Measurements from ENCODE around the gene KLHL21.
A peak's percentile ranks its signal among the peaks of the same experiment; 100 is the strongest.

Gene KLHL21

DNA sequence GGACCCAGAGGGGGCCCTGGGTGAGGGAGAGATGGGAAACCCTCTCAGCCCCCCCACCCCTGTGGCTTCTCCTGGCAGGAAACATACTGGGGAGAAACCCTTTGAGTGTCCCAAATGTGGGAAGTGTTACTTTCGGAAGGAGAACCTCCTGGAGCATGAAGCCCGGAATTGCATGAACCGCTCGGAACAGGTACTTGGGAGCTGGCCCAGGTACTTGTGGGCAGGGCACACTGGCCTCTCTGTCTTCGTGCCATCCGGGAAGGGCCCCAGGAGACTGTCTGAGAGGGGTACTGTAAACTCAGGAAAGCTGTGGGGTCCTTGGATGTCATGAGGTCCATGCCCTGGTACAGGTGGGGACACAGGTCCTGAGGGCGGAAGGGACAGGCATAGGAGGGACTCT is 16.8 kb downstream of the KLHL21 start:
- TF ChIP-seq Cebpa-rat (IDR thresholded peaks at IDR 0.05): no peak
- no peak overlapping the region for H3K4me3 ChIP-seq
- peak overlapping the region; percentile 70; the same call in 1 of the 2 replicates for H3K27ac ChIP-seq
- H3K27me3 ChIP-seq: no peaks in the 10 kb centered on the region
- H4K20me1 ChIP-seq: peaks cover 89% of the 10 kb centered on the region
- H3K4me2 ChIP-seq: peak overlapping the region; percentile 73; the same call in 1 of the 2 replicates
- H3K9me3 ChIP-seq: no peaks in the 10 kb centered on the region
- H3K36me3 ChIP-seq: peaks cover 49% of the 10 kb centered on the region
- H3K9ac ChIP-seq: no peak overlapping the region
- peaks cover 88% of the 10 kb centered on the region for H3K4me1 ChIP-seq

DNA sequence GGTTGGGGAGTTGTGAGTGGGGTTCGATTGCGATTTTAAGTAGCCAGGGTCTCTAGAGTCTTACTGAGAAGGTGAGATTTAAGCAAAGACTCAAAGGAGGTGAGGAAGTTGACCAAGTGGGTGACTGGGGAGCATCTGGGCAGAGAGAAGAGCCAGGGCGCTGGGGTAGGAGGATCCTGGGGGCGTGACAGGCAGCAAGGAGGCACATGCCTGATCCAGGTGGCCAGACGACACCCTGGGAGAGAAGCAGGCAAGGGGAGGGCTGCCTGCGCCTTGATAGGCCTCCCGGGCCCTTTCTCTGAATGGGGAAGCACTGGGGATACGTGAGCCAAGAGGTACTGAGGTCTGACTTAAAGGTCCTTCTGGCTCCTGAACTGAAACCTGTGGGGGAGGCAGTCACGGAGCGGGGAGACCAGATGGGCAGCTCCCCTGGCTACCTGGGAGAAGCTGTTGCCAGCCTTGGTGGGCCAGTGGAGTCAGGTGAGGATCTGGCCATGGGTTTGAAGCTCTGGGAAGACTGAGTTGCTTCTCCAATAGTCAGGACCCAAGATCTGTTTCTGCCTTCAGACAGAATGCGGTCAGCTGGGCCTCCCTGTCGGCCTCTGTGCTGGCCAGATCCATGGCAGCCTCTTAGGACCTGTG is 17.5 kb downstream of the KLHL21 start:
- Histone ChIP-seq H3K9me3 (no peaks in the 10 kb centered on the region), H3K27ac (0 out of 2 replicates have a peak overlapping the region, but pooled peaks have one; percentile 70), H3K36me3 (peaks cover 44% of the 10 kb centered on the region), H4K20me1 (peaks cover 89% of the 10 kb centered on the region), H3K27me3 (no peaks in the 10 kb centered on the region), H3K4me3 (no peak overlapping the region), H3K4me2 (no peak overlapping the region), H3K9ac (no peak overlapping the region), H3K4me1 (peaks cover 86% of the 10 kb centered on the region)
- no peak for TF ChIP-seq Cebpa-rat (IDR thresholded peaks at IDR 0.05)

DNA sequence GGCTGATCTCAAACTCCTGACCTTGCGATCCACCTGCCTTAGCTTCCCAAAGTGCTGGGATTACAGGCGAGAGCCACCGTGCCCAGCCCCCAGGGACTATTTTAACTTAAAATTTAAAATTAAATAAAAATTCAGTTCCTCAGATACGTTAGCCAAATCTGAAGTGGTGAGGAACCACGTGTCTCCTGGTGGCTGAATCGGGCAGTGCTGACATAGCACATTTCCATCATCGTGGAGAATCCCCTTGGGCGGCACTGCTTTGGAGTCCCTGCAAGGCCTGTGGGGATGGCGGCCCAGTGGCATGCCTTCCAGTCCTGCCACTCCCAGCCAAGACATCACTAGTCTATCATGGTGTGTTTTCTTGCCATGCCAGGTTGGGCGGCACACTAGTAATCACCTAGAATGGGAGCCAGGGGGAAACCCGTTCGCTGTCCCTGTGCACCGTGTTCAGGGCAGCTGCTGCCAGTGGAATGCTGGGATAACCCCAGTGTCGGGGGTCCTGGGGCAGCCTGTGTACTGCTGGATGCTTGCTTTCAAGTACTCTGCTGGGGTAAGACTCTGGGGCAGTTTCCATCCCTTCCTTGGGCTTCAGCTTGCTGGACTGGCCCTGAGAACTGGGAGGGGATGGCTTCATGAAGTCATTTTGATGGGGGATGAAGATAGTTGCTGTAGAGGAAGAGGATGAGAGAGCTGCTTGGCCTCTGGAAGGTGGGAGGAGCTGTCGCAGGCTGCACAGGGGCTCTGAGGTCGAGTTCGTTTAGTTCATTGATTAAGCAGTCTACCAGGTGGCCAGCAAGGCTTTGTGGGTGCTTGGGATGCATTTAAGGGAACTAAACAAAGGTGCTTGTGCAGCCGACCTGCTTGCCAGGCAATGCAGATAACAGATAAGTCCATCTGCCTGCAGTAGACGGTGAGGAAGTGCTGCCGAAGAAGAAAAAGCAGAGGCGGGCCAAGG is 18.3 kb downstream of the KLHL21 start:
- Histone ChIP-seq H4K20me1 (peaks cover 81% of the 10 kb centered on the region), H3K27ac (0 out of 2 replicates have a peak overlapping the region, but pooled peaks have one; percentile 12), H3K4me1 (peaks cover 81% of the 10 kb centered on the region), H3K36me3 (peaks cover 36% of the 10 kb centered on the region), H3K27me3 (no peaks in the 10 kb centered on the region), H3K9me3 (no peaks in the 10 kb centered on the region), H3K4me3 (no peak overlapping the region), H3K9ac (no peak overlapping the region), H3K4me2 (no peak overlapping the region)
- TF ChIP-seq Cebpa-rat (IDR thresholded peaks at IDR 0.05): no peak

DNA sequence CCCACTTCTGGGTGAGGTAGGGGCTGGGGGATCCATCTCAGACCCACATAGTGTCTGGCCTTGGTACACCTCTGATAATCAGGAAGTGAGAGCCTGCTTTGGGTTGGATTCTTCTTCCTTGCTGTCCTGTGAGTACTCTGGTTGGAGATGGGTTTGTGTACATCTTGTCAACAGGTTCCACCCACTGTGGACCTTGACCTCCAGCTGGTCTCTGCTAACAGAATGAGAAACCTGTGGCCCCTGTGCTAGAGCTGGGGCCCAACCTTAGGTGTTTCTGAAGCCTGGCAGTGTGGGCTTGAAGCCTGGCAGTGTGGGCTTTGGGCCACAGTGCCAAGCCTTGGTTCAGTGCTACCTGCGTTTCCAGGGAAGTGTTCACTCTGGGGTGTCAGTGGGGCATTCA is 20.3 kb downstream of the KLHL21 start:
- Histone ChIP-seq H3K9ac (peak overlapping the region; percentile 89; the same call in 1 of the 2 replicates), H3K4me2 (peak overlapping the region; percentile 97), H3K27ac (peak overlapping the region; percentile 89), H3K27me3 (no peaks in the 10 kb centered on the region), H3K4me3 (peak overlapping the region; percentile 92), H3K4me1 (peaks cover 77% of the 10 kb centered on the region), H3K36me3 (peaks cover 19% of the 10 kb centered on the region; the same call in 1 of the 2 replicates), H4K20me1 (peaks cover 60% of the 10 kb centered on the region), H3K9me3 (no peaks in the 10 kb centered on the region)
- no peak for TF ChIP-seq Cebpa-rat (IDR thresholded peaks at IDR 0.05)

DNA sequence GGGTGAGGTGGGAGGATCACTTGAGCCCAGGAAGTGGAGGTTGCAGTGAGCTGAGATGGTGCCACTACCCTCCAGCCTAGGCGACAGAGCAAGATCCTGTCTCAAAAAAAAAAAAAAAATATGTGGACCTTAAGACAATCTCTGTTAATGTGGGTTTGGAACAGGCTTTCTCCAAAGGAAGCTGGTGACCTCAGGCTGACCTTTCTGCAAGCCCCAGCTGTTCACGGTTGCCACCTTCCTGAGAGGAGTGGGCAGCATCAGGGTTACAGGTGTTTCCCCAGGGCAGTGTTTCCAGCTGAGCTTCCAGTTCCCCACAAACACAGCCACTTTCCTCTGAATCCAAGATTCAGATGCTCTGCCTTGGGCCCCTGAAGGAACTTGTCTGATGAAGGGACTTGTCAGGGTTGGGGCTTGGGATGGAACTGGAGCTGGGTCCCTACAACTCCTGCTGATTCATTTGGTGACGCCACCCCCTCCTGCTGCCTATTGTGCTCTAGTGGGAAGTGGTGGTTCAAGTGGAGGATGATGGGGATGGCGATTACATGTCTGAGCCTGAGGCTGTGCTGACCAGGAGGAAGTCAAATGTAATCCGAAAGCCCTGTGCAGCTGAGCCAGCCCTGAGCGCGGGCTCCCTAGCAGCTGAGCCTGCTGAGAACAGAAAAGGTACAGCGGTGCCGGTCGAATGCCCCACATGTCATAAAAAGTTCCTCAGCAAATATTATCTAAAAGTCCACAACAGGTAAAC is 20.9 kb downstream of the KLHL21 start:
- Histone ChIP-seq H3K4me1 (peaks cover 71% of the 10 kb centered on the region), H3K27ac (peak overlapping the region; percentile 89), H3K4me2 (peak overlapping the region; percentile 97), H3K27me3 (no peaks in the 10 kb centered on the region), H3K9ac (peak overlapping the region; percentile 89), H3K9me3 (no peaks in the 10 kb centered on the region), H4K20me1 (peaks cover 54% of the 10 kb centered on the region), H3K4me3 (peak overlapping the region; percentile 92), H3K36me3 (peaks cover 12% of the 10 kb centered on the region; the same call in 1 of the 2 replicates)
- TF ChIP-seq Cebpa-rat (IDR thresholded peaks at IDR 0.05): no peak

DNA sequence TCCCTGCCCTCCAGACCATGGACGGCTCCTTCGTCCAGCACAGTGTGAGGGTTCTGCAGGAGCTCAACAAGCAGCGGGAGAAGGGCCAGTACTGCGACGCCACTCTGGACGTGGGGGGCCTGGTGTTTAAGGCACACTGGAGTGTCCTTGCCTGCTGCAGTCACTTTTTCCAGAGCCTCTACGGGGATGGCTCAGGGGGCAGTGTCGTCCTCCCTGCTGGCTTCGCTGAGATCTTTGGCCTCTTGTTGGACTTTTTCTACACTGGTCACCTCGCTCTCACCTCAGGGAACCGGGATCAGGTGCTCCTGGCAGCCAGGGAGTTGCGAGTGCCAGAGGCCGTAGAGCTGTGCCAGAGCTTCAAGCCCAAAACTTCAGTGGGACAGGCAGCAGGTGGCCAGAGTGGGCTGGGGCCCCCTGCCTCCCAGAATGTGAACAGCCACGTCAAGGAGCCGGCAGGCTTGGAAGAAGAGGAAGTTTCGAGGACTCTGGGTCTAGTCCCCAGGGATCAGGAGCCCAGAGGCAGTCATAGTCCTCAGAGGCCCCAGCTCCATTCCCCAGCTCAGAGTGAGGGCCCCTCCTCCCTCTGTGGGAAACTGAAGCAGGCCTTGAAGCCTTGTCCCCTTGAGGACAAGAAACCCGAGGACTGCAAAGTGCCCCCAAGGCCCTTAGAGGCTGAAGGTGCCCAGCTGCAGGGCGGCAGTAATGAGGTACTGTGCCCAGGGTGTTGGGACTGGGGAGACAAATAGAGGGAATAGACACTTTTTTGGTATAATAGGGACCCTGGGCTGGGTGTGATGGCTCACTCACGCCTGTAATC is 21.9 kb downstream of the KLHL21 start:
- no peaks in the 10 kb centered on the region for H3K27me3 ChIP-seq
- peaks cover 62% of the 10 kb centered on the region for H3K4me1 ChIP-seq
- peak overlapping the region; percentile 97 for H3K4me2 ChIP-seq
- H3K36me3 ChIP-seq: peaks cover 5% of the 10 kb centered on the region; the same call in 1 of the 2 replicates
- no peaks in the 10 kb centered on the region for H3K9me3 ChIP-seq
- peak overlapping the region; percentile 92 for H3K4me3 ChIP-seq
- H4K20me1 ChIP-seq: peaks cover 45% of the 10 kb centered on the region
- peak overlapping the region; percentile 89 for H3K9ac ChIP-seq
- no peak for TF ChIP-seq Cebpa-rat (IDR thresholded peaks at IDR 0.05)
- peak overlapping the region; percentile 89 for H3K27ac ChIP-seq

DNA sequence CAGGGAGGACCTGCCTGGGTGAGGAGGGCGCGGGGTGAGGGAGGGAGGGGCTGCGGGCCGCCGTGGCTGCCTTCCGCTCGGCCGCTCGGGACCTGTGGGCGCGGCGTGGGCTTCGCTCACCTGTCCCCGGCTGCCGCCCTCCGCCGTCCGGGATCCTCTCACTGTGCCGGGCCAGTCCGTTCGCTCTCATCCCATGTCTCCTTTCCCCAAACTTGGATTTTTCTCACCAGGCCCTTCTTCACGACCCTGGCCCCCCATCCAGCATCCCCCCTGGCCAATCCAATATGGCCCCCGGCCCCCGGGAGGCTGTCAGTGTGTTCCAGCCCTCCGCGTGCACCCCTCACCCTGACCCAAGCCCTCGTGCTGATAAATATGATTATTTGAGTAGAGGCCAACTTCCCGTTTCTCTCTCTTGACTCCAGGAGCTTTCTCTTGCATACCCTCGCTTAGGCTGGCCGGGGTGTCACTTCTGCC is 22.5 kb downstream of the KLHL21 start:
- Histone ChIP-seq H3K36me3 (peaks cover 5% of the 10 kb centered on the region; the same call in 1 of the 2 replicates), H3K4me1 (peaks cover 55% of the 10 kb centered on the region)
- TF ChIP-seq Cebpa-rat (IDR thresholded peaks at IDR 0.05): no peak

DNA sequence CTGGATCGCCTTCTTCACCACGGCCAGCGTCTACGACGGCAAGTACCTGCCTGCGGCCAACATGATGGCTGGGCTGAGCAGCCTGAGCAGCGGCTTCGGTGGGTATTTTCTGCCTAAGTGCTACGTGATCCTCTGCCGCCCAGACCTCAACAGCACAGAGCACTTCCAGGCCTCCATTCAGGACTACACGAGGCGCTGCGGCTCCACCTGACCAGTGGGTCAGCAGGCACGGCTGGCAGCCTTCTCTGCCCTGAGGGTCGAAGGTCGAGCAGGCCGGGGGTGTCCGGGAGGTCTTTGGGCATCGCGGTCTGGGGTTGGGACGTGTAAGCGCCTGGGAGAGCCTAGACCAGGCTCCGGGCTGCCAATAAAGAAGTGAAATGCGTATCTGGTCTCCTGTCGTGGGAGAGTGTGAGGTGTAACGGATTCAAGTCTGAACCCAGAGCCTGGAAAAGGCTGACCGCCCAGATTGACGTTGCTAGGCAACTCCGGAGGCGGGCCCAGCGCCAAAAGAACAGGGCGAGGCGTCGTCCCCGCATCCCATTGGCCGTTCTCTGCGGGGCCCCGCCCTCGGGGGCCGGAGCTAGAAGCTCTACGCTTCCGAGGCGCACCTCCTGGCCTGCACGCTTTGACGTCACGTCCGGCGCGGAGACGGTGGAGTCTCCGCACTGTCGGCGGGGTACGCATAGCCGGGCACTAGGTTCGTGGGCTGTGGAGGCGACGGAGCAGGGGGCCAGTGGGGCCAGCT is 23.1 kb downstream of the KLHL21 start, which contains the start of gene ZBTB48:
ZBTB48 (plus strand) TSS at position 621 of the 745 bp plus-strand sequence. CDS start 616 bp downstream, outside the sequence.
- Histone ChIP-seq H3K27me3 (no peaks in the 10 kb centered on the region), H3K4me1 (peaks cover 49% of the 10 kb centered on the region), H3K4me3 (peak within 1 kb of the TSS; percentile 92), H3K36me3 (peaks cover 4% of the 10 kb centered on the region; the same call in 1 of the 2 replicates), H3K27ac (peak within 1 kb of the TSS; percentile 89), H3K9ac (peak within 1 kb of the TSS; percentile 89), H3K4me2 (peak within 1 kb of the TSS; percentile 97), H3K9me3 (no peaks in the 10 kb centered on the region), H4K20me1 (peaks cover 32% of the 10 kb centered on the region)
- TF ChIP-seq Cebpa-rat (IDR thresholded peaks at IDR 0.05): no peak

More for the DNA sequence above, 22.5 kb downstream of the KLHL21 start:
- Histone ChIP-seq H3K4me3 (peak overlapping the region; percentile 92), H3K27ac (peak overlapping the region; percentile 89), H3K27me3 (no peaks in the 10 kb centered on the region), H4K20me1 (peaks cover 38% of the 10 kb centered on the region), H3K9ac (peak overlapping the region; percentile 89), H3K9me3 (no peaks in the 10 kb centered on the region), H3K4me2 (peak overlapping the region; percentile 97)

Measured in BLaER1 (cell line).